Measurements from ENCODE around the gene ZNF184. TPM values are rescaled to one million over a fixed set of nuclear protein-coding genes. Genes with fewer than 3 reads are reported as not detected.

ZNF184 gene
- total RNA-seq, 4 donors from 2014 or later: 3.9 to 6.0 (median 4.4) TPM

- peaks cover 13 to 19% of the 10 kb centered on the region in 2 donors for H3K4me1 ChIP-seq
- H3K27ac ChIP-seq: peak overlapping the region; percentile 87 to 97 (median 95)
- DNase-seq: peak in 1 of 2 donors; percentile 19
- intact Hi-C loops (cut with DNase I; ENCODE audit: low total_unique reads): loop anchor here (5.0 to 10.0 kb wide), 8 partner anchors 95 to 1510 kb away; partner anchors contain the start of gene ZNF165
- H3K9me3 ChIP-seq: no peaks in the 10 kb centered on the region
- peak in 1 of 2 donors; percentile 14 for ATAC-seq
- peaks cover 0 to 28% of the 10 kb centered on the region in 2 donors for H3K36me3 ChIP-seq
- peak overlapping the region; percentile 62 to 98 (median 85) for H3K4me3 ChIP-seq
- in situ Hi-C loops (cut with MboI; ENCODE audit: low sequenced_read_pairs in 4 of 4): loop anchor here in 2 of 4 donors (10.0 to 25.0 kb wide), 3 partner anchors 297 to 810 kb away; partner anchors contain the start of gene ZNF322 (in 1 of the 2)
- H3K27me3 ChIP-seq: no peaks in the 10 kb centered on the region
- TF ChIP-seq POLR2A (IDR thresholded peaks at IDR 0.05) (no peak), CTCF (IDR thresholded peaks at IDR 0.05 in 4 of 5, conservative IDR thresholded peaks at IDR 0.05 in 1 of 5) (no peak)
These were observed 706 bp downstream of the ZNF184 start for GRCh38 chr6:27472182-27472616.

GRCh38 chr6:27471365-27472115 is 1.4 kb downstream of the ZNF184 start:
- Histone ChIP-seq H3K36me3 (peaks cover 0 to 34% of the 10 kb centered on the region in 2 donors), H3K27me3 (no peaks in the 10 kb centered on the region), H3K9me3 (no peaks in the 10 kb centered on the region), H3K27ac (peak overlapping the region; percentile 87 to 97 (median 95)), H3K4me1 (peaks cover 13 to 19% of the 10 kb centered on the region in 2 donors), H3K4me3 (peak overlapping the region; percentile 62 to 98 (median 85))
- no peak for TF ChIP-seq CTCF (IDR thresholded peaks at IDR 0.05 in 4 of 5, conservative IDR thresholded peaks at IDR 0.05 in 1 of 5)
- no peak for TF ChIP-seq POLR2A (IDR thresholded peaks at IDR 0.05)
- in situ Hi-C loops (cut with MboI; ENCODE audit: low sequenced_read_pairs in 4 of 4) (loop anchor here in 2 of 4 donors (10.0 to 25.0 kb wide), 3 partner anchors 297 to 809 kb away; partner anchors contain the start of gene ZNF322 (in 1 of the 2)), intact Hi-C loops (cut with DNase I; ENCODE audit: low total_unique reads) (loop anchor here (5.0 to 10.0 kb wide), 8 partner anchors 94 to 1511 kb away; partner anchors contain the start of gene ZNF165)
- ATAC-seq (no peak), DNase-seq (no peak)

DNA sequence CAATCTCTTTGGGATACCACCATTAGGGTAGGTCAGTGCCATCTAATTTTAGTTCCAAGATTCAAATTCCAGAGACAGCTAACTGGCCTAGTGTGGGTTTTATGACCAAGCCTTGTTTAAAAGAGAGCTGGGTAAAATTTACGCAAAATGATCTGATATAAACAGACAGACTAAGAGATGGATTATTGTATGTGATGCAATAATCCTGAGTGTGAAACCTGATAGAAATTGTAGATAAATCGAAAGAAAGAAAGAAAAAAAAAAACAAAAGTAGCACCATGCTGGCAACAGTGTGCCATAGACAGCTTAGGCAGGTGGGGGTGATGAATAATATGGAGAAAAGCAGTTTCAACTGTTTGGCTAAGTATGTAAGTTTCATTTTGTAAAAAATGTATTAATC is 2.9 kb downstream of the ZNF184 start:
- intact Hi-C loops (cut with DNase I; ENCODE audit: low total_unique reads) (loop anchor here (5.0 to 10.0 kb wide), 8 partner anchors 93 to 1512 kb away; partner anchors contain the start of gene ZNF165), in situ Hi-C loops (cut with MboI; ENCODE audit: low sequenced_read_pairs in 4 of 4) (loop anchor here in 2 of 4 donors (10.0 to 25.0 kb wide), 3 partner anchors 295 to 808 kb away; partner anchors contain the start of gene ZNF322 (in 1 of the 2))
- Histone ChIP-seq H3K27me3 (no peaks in the 10 kb centered on the region), H3K4me1 (peaks cover 13 to 19% of the 10 kb centered on the region in 2 donors), H3K27ac (no peak overlapping the region), H3K36me3 (peaks cover 0 to 45% of the 10 kb centered on the region in 2 donors), H3K9me3 (no peaks in the 10 kb centered on the region), H3K4me3 (no peak overlapping the region)
- no peak for ATAC-seq
- TF ChIP-seq POLR2A (IDR thresholded peaks at IDR 0.05) (no peak), CTCF (IDR thresholded peaks at IDR 0.05 in 4 of 5, conservative IDR thresholded peaks at IDR 0.05 in 1 of 5) (no peak)
- DNase-seq: no peak

DNA sequence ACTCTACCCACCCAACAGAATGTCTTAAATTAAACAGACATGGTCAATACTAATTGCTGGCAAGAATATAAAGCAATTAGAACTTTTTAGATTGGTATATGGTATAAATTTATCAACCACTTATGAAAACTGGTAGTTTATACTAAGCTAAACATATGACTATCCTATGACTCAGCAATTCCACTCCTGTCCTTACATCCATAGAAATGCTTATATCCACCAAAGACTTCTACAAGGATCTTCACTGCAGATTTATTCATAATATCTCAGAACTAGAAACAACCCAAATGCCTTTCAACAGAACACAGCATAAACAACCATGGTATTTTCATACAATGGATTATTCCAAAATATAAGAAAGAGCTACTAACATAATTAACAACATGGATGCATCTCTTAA is 4.6 kb downstream of the ZNF184 start:
- no peak overlapping the region for H3K27ac ChIP-seq
- H3K36me3 ChIP-seq: peaks cover 0 to 56% of the 10 kb centered on the region in 2 donors
- no peaks in the 10 kb centered on the region for H3K27me3 ChIP-seq
- intact Hi-C loops (cut with DNase I; ENCODE audit: low total_unique reads) (loop anchor here (5.0 kb wide), 1 partner anchor 1151 kb away; no protein-coding TSS in a partner anchor), in situ Hi-C loops (cut with MboI; ENCODE audit: low sequenced_read_pairs in 4 of 4) (loop anchor here in 1 of 4 donors (25.0 kb wide), 1 partner anchor 806 kb away; the partner anchor contains the start of gene ZNF322)
- ATAC-seq (no peak), DNase-seq (no peak)
- peaks cover 13 to 19% of the 10 kb centered on the region in 2 donors for H3K4me1 ChIP-seq
- TF ChIP-seq POLR2A (IDR thresholded peaks at IDR 0.05): no peak
- no peak for TF ChIP-seq CTCF (IDR thresholded peaks at IDR 0.05 in 4 of 5, conservative IDR thresholded peaks at IDR 0.05 in 1 of 5)
- no peaks in the 10 kb centered on the region for H3K9me3 ChIP-seq
- no peak overlapping the region for H3K4me3 ChIP-seq

Measured in gastrocnemius medialis (tissue), 4 donors.